Liver (tissue), 9 donors: ENCODE measurements around the gene RBM15B. TPM values are rescaled to one million over a fixed set of nuclear protein-coding genes. Genes with fewer than 3 reads are reported as not detected.

ENCODE experiments used
- DNase-seq: peaks from one replicate; pipeline ENCODE4 v3.0.0-alpha.2; 2017; ENCODE audit warnings: low spot score
- H3K27ac ChIP-seq, 2 donors: one replicate each; pipeline ENCODE4 v1.7.0; 2013; ENCODE audit warnings: inconsistent platforms in 2 of 2, low read length in 2 of 2, control low read depth in 1 of 2, low read depth in 1 of 2, mild to moderate bottlenecking in 1 of 2
- H3K27me3 ChIP-seq, 4 donors: one replicate each; pipeline versions ENCODE4 v1.6.1 to v1.7.0; 2013; ENCODE audit warnings: low read length in 3 of 4, inconsistent platforms in 1 of 4, mild to moderate bottlenecking in 1 of 4, moderate library complexity in 1 of 4; ENCODE audit not compliant: control insufficient read depth in 4 of 4, insufficient read depth in 4 of 4
- H3K36me3 ChIP-seq, 4 donors: one replicate each; pipeline versions ENCODE4 v1.6.1 to v1.7.0; 2013; ENCODE audit warnings: low read length in 3 of 4, mild to moderate bottlenecking in 3 of 4, low read depth in 1 of 4, moderate library complexity in 1 of 4; ENCODE audit not compliant: control insufficient read depth in 4 of 4, insufficient read depth in 3 of 4
- H3K4me1 ChIP-seq, 4 donors: one replicate each; pipeline versions ENCODE4 v1.6.1 to v1.7.0; 2013; ENCODE audit warnings: low read length in 3 of 4, mild to moderate bottlenecking in 3 of 4, moderate library complexity in 1 of 4; ENCODE audit not compliant: control insufficient read depth in 4 of 4, insufficient read depth in 4 of 4
- H3K4me3 ChIP-seq, 3 donors: one replicate each; pipeline versions ENCODE4 v1.6.1 to v1.7.0; 2013; ENCODE audit warnings: low read length in 3 of 3, control low read depth in 1 of 3, low read depth in 1 of 3, mild to moderate bottlenecking in 1 of 3
- H3K9ac ChIP-seq, 2 donors: one replicate each; pipeline ENCODE4 v1.7.0; 2013; ENCODE audit warnings: low read length in 2 of 2, mild to moderate bottlenecking in 2 of 2, moderate library complexity in 2 of 2, control low read depth in 1 of 2, low read depth in 1 of 2
- H3K9me3 ChIP-seq, 4 donors: one replicate each; pipeline versions ENCODE4 v1.6.1 to v1.7.0; 2013; ENCODE audit warnings: low read length in 3 of 4; ENCODE audit not compliant: control insufficient read depth in 4 of 4
- EGR1 ChIP-seq, 2 donors: IDR thresholded peaks; 2 replicates each; pipeline ENCODE4 v1.6.1; 2016 to 2018; ENCODE audit warnings: antibody characterized with exemption in 2 of 2, low read depth in 2 of 2
- GABPA ChIP-seq, 2 donors: IDR thresholded peaks in 1 of 2; conservative IDR thresholded peaks in 1 of 2; 2 replicates each; pipeline ENCODE4 v1.6.1; 2016; ENCODE audit warnings: antibody characterized with exemption in 2 of 2, mild to moderate bottlenecking in 1 of 2, moderate library complexity in 1 of 2
- HNF4A ChIP-seq, 2 donors: conservative IDR thresholded peaks; 2 replicates each; pipeline ENCODE4 v1.6.1; 2016; ENCODE audit warnings: antibody characterized with exemption in 2 of 2, mild to moderate bottlenecking in 2 of 2
- NR2F2 ChIP-seq: IDR thresholded peaks from 2 replicates; pipeline ENCODE4 v1.6.1; 2016; ENCODE audit warnings: antibody characterized with exemption
- RAD21 ChIP-seq, 2 donors: IDR thresholded peaks; 2 replicates each; pipeline ENCODE4 v1.6.1; 2016; ENCODE audit warnings: antibody characterized with exemption in 2 of 2, mild to moderate bottlenecking in 2 of 2
- RXRA ChIP-seq, 2 donors: IDR thresholded peaks; 2 replicates each; pipeline ENCODE4 v1.6.1; 2017 to 2018; ENCODE audit warnings: antibody characterized with exemption in 2 of 2, mild to moderate bottlenecking in 1 of 2
- SP1 ChIP-seq: IDR thresholded peaks from 2 replicates; pipeline ENCODE4 v1.6.1; 2018; ENCODE audit warnings: antibody characterized with exemption, mild to moderate bottlenecking
- TAF1 ChIP-seq: conservative IDR thresholded peaks from 2 replicates; pipeline ENCODE4 v1.6.1; 2016; ENCODE audit warnings: antibody characterized with exemption, mild to moderate bottlenecking
- YY1 ChIP-seq: IDR thresholded peaks from 2 replicates; pipeline ENCODE4 v1.6.1; 2016; ENCODE audit warnings: antibody characterized with exemption, mild to moderate bottlenecking
- WGBS: extraction: QIAGEN DNeasy Blood & Tissue Kit; methylation state at CpG from one replicate; pipeline ENCODE4 v1.1.7; 2013; 5-methylcytosine and 5-hydroxymethylcytosine counted together
- polyA plus RNA-seq, 2 donors: library from polyadenylated mRNA; stranded (reverse) in 1 of 2; unstranded in 1 of 2; fragments of 200-250 nt in 1 of 2; fragments of >200 nt in 1 of 2; fragmentation: Nextera tagmentation in 1 of 2; extraction: Ambion mirVana in 1 of 2; gene quantifications; one replicate each; pipeline versions ENCODE4 v1.2.1 to v1.2.3, GENCODE V29; 2013 to 2015
- total RNA-seq, 2 donors: library from RNA; depleted of rRNA; stranded (reverse); fragments of >200 nt; gene quantifications; one replicate each; pipeline ENCODE4 v1.2.3, GENCODE V29; 2014
- TF ChIP-seq, protein P1 (sequence below): fragments of 150-350 bp; IDR thresholded peaks from 2 replicates; pipeline ENCODE4 v1.5.1; 2017; ENCODE audit warnings: improper control_type of control experiment, low read depth, low read length; ENCODE audit not compliant: missing input control
- TF ChIP-seq, protein P2 (sequence below): IDR thresholded peaks from 2 replicates; pipeline ENCODE4 v1.6.1; 2016; ENCODE audit warnings: antibody characterized with exemption
- TF ChIP-seq, protein P3 (sequence below): IDR thresholded peaks from 2 replicates; pipeline ENCODE4 v1.6.1; 2016; ENCODE audit warnings: antibody characterized with exemption, mild to moderate bottlenecking
- donor health status: healthy.
- donor health status: healthy.
- donor health status: healthy.
- donor health status: healthy.
- donor health status: healthy.

RBM15B gene
- total and polyA plus RNA-seq, 4 donors = 2.3 to 14.8 (median 10.0) TPM

DNA sequence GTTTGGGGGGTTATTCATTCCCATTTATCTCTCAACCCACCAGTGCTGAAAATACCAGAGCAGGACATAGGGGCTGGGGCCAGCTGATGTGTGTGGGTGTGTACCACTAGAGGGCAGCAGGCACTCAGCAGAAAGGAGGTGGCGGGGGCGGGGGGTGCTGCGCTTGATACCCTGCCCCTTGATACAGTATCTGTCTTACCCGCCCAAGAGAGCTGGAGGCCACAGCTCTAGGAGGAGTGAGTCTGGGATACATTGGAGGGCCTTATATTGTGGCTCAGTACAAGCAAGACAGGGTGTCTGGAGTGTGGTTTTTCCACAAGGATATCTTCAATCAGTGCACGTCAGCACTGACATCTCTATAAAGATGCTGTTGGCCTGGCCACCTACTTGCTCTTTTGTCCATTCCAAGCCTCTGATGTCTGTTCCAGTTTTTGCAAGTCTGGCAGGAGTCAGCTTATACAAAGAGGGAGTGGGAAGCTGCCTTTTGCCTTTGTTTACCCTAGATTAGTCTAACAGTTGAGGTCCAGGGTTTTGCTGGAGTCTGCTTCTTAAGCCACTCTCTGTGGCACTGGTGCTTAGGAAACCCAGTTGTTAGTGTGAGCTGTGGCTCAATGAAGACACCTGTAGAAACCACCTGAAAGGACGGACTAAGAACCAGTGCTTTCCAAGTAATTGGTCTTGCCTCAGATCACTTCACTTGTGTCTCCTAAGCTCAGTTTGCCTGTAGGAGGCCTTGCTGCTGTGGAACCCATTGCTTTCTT, 1.5 kb upstream of the RBM15B start:
- Histone ChIP-seq H3K9ac (no peak overlapping the region), H3K4me1 (peaks cover 11 to 76% (median 61%) of the 10 kb centered on the region in 4 donors), H3K4me3 (no peak overlapping the region), H3K9me3 (no peaks in the 10 kb centered on the region), H3K36me3 (peaks cover 12 to 27% (median 18%) of the 10 kb centered on the region in 4 donors), H3K27me3 (no peaks in the 10 kb centered on the region), H3K27ac (no peak overlapping the region)
- 72% methylated on average over 6 of the region's 6 CpGs for WGBS
- DNase-seq = peak; percentile 64
- TF ChIP-seq RAD21 (IDR thresholded peaks at IDR 0.05) (peak; percentile 32 to 70), EGR1 (IDR thresholded peaks at IDR 0.05; ENCODE audit: low read depth in 2 of 2) (peak in 1 of 2 donors; percentile 34), HNF4A (conservative IDR thresholded peaks at IDR 0.05) (no peak)
- TF ChIP-seq, protein P1, sequence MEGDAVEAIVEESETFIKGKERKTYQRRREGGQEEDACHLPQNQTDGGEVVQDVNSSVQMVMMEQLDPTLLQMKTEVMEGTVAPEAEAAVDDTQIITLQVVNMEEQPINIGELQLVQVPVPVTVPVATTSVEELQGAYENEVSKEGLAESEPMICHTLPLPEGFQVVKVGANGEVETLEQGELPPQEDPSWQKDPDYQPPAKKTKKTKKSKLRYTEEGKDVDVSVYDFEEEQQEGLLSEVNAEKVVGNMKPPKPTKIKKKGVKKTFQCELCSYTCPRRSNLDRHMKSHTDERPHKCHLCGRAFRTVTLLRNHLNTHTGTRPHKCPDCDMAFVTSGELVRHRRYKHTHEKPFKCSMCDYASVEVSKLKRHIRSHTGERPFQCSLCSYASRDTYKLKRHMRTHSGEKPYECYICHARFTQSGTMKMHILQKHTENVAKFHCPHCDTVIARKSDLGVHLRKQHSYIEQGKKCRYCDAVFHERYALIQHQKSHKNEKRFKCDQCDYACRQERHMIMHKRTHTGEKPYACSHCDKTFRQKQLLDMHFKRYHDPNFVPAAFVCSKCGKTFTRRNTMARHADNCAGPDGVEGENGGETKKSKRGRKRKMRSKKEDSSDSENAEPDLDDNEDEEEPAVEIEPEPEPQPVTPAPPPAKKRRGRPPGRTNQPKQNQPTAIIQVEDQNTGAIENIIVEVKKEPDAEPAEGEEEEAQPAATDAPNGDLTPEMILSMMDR = peak; percentile 53
- TF ChIP-seq, protein P2, sequence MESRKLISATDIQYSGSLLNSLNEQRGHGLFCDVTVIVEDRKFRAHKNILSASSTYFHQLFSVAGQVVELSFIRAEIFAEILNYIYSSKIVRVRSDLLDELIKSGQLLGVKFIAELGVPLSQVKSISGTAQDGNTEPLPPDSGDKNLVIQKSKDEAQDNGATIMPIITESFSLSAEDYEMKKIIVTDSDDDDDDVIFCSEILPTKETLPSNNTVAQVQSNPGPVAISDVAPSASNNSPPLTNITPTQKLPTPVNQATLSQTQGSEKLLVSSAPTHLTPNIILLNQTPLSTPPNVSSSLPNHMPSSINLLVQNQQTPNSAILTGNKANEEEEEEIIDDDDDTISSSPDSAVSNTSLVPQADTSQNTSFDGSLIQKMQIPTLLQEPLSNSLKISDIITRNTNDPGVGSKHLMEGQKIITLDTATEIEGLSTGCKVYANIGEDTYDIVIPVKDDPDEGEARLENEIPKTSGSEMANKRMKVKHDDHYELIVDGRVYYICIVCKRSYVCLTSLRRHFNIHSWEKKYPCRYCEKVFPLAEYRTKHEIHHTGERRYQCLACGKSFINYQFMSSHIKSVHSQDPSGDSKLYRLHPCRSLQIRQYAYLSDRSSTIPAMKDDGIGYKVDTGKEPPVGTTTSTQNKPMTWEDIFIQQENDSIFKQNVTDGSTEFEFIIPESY = no peak
- TF ChIP-seq, protein P3, sequence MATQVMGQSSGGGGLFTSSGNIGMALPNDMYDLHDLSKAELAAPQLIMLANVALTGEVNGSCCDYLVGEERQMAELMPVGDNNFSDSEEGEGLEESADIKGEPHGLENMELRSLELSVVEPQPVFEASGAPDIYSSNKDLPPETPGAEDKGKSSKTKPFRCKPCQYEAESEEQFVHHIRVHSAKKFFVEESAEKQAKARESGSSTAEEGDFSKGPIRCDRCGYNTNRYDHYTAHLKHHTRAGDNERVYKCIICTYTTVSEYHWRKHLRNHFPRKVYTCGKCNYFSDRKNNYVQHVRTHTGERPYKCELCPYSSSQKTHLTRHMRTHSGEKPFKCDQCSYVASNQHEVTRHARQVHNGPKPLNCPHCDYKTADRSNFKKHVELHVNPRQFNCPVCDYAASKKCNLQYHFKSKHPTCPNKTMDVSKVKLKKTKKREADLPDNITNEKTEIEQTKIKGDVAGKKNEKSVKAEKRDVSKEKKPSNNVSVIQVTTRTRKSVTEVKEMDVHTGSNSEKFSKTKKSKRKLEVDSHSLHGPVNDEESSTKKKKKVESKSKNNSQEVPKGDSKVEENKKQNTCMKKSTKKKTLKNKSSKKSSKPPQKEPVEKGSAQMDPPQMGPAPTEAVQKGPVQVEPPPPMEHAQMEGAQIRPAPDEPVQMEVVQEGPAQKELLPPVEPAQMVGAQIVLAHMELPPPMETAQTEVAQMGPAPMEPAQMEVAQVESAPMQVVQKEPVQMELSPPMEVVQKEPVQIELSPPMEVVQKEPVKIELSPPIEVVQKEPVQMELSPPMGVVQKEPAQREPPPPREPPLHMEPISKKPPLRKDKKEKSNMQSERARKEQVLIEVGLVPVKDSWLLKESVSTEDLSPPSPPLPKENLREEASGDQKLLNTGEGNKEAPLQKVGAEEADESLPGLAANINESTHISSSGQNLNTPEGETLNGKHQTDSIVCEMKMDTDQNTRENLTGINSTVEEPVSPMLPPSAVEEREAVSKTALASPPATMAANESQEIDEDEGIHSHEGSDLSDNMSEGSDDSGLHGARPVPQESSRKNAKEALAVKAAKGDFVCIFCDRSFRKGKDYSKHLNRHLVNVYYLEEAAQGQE = no peak

DNA sequence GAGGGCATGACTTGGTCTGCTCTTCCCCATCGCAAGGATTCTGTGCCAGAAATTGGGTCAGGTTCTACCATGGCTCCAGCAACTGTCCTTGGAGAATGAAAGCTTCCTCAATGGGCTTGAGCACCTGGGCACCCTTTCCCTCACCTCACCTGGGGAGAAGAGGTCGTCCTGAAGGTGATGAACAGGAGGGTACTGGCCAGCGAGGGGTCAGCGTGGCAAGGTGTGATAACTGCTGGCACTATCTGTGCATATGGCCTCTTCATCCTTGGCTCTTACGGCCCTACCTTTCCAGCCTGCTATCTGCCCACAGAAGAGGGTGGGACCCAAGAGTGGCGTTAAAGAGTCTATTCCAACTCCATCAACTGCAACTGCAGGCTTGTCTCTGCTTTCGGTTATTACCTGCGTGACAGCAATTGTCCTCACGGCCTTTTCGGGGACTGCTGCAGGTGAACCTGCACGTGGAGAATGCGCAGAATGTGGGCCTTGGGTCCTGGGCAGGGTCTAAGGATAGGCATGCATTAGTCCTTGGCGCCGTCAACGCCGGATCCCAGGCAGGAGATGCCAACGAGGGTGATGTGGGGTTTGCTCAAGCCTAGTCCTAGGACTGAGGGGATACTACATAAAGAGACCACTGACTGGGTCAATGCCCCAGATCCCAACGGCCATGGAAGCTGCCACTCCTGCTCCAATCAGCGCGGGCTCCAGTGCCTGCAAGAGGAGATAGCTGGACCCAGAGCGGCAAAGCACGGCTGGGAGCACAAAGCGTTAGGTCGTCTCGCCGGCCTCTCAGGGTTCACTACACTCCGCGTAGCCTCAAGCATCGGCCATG, 625 bp upstream of the RBM15B start:
- 42% methylated on average over 29 of the region's 29 CpGs for whole genome bisulfite sequencing
- no peak for TF ChIP-seq SP1
- TF ChIP-seq TAF1 = no peak
- peak; percentile 65 for TF ChIP-seq YY1
- TF ChIP-seq, protein P1 = peak; percentile 85
- TF ChIP-seq HNF4A (conservative IDR thresholded peaks at IDR 0.05) = peak in 1 of 2 donors; percentile 12
- peak; percentile 35 to 59 for TF ChIP-seq RXRA (IDR thresholded peaks at IDR 0.05)
- no peak for TF ChIP-seq NR2F2
- no peak for TF ChIP-seq GABPA (IDR thresholded peaks at IDR 0.05 in 1 of 2, conservative IDR thresholded peaks at IDR 0.05 in 1 of 2)
- Histone ChIP-seq H3K4me1 (peaks cover 13 to 77% (median 61%) of the 10 kb centered on the region in 4 donors), H3K27me3 (no peaks in the 10 kb centered on the region), H3K36me3 (peaks cover 12 to 34% (median 20%) of the 10 kb centered on the region in 4 donors), H3K9me3 (no peaks in the 10 kb centered on the region), H3K9ac (peak overlapping the region in 1 of 2 donors; percentile 56), H3K4me3 (peak overlapping the region in 1 of 3 donors; percentile 18), H3K27ac (peak overlapping the region; percentile 32 to 48)
- no peak for DNase-seq
